Suppressor macrophage (primary cell): ENCODE measurements around the gene DIDO1.
"Not testable (repeated sequence)": the region's sequence is repeated elsewhere in the genome, so short reads cannot be mapped to it uniquely, and the experiment has no call there.

Experiments
- DNase-seq, 4 experiments: peaks; one replicate each; pipeline ENCODE4 v3.0.0-alpha.2; 2020 to 2022

Gene DIDO1

DNA sequence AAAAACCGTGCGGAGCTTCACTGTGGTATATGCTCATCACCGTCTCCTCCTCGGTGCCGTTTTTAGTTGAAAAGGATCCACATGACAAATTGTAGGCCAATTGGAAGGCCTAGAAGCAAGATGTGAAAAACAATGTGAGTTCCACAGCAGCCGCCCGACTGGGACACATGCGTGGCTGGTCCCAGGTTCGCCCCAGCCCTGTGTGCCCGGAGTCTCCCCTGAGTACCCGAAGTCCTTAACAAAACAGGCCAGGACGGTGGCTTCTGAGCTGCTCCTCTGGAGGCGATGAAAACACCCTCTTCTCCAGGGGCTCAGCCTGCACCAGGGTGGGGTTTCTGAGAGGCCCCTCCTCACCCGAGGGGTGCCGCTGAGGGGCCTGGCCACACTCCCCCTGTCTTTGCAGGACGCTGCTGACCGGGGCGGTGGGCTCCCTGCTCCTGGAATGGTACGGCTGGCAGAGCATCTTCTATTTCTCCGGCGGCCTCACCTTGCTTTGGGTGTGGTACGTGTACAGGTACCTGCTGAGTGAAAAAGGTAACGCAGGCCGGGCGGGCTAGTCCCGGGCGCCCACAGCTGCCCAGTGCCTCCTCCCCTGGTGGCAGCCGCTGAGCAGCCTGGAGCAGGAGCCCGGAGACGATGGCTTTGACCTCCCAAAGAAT is 36.0 kb upstream of the DIDO1 start:
- DNase-seq: no peak

GRCh38 chr20:62961799-62962198 is 35.5 kb upstream of the DIDO1 start:
- no peak for DNase-seq

- DNase-seq: no peak
These were observed 35.0 kb upstream of the DIDO1 start for GRCh38 chr20:62961310-62961783.

GRCh38 chr20:62960446-62961309 is 34.4 kb upstream of the DIDO1 start:
- not testable (repeated sequence) for DNase-seq

DNA sequence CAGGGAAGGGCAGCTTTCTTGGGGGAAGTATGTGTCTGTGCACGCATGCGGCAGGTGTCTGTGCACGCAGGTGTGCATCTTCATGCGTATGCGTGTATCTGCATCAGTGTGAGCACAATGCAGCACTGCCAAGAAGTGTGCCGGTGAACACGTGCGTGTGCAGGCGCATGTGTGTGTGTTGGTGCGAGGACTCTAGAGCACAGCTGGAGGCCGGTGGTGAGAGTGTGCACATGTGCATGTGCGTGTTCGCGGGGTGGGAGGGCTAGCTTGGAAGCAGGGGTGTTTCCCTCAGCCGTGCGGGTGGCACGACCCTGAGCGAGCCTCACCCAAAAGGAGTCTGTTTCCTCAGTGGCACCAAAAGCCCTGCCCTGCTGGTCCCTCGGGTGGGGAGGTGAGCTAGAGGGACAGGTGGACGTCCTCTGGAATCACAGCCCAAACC is 33.7 kb upstream of the DIDO1 start:
- DNase-seq: no peak

DNA sequence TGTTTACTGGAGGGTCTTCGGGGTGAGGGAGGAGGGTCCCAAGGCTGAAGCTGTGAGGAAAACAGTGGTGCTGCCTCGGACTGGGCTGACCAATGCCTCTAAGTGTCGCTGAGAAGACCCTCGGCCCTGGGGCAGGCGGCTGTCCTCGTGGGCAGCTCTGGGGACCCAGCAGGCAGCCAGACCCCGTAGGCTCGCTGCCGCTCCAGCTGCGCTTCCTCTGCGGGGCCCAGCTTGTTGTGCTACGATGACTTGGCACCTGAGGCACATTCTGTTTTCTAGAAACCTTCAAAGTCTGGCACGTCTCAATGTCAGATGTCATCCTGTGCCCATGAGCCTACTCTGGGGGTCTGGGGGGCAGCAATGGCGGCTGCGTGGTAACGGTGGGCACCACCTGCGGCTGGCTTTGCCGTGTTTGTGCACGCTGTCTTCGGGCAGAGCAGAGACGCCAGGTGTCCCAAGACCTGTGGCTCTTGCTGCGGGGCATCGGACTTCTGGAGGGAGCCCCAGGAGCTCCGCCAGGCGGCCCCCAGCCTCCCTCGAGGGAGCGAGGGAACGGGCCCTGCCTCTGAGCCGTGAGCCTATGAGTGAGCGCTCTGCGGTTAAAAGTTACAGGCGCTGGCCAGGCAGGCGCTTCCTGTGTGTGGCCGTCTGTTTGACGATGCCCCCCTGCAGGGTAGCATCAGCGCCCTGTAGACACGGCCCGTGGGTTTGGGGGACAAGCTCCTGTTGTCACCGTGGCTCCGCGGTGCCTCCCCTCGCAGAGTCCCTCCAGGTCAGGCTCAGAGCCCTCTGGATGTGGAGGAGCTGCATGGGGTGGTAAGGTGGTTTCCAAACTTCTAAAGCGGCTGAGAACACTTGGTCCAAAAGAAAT is 33.0 kb upstream of the DIDO1 start:
- no peak for DNase-seq

DNA sequence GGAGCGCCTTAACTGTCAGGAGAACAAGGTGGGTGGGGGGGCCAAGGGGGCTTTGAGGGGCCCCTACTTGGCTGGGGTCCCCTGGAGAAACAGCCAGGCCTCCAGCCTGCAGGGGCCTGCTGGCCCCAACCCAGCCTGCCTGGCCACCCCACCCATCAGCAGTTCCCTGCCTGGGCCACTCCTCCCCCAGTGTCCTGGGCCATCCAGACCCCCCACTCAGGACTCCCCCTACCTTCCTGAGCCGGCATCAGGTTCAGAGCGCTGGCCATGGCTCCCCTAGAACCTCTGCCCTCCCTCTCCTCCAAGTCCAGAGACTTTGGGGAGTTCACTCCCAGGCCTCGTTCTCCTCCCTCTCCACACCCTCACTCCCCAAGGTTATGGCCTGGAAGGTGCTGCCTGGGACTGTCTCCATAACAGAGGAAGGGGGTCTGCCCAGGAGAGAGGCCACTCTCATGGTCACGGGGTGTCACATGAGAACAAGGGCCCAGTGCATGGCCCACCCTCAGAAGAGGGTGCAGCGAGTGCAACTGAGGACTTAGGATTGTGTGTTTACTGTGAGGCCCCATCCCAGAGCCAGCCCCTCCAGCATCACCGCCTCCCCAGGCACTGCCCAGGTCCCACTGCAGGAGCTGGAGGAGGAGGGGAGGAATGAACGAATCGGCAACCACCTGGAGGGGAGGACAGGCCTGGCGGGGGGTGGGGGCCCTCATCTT is 32.2 kb upstream of the DIDO1 start:
- DNase-seq: no peak

- DNase-seq: no peak
These were observed 31.1 kb upstream of the DIDO1 start for GRCh38 chr20:62957136-62958117.

GRCh38 chr20:62956387-62957135 is 30.3 kb upstream of the DIDO1 start:
- peak in 1 of 4 experiments; percentile 1 for DNase-seq

DNA sequence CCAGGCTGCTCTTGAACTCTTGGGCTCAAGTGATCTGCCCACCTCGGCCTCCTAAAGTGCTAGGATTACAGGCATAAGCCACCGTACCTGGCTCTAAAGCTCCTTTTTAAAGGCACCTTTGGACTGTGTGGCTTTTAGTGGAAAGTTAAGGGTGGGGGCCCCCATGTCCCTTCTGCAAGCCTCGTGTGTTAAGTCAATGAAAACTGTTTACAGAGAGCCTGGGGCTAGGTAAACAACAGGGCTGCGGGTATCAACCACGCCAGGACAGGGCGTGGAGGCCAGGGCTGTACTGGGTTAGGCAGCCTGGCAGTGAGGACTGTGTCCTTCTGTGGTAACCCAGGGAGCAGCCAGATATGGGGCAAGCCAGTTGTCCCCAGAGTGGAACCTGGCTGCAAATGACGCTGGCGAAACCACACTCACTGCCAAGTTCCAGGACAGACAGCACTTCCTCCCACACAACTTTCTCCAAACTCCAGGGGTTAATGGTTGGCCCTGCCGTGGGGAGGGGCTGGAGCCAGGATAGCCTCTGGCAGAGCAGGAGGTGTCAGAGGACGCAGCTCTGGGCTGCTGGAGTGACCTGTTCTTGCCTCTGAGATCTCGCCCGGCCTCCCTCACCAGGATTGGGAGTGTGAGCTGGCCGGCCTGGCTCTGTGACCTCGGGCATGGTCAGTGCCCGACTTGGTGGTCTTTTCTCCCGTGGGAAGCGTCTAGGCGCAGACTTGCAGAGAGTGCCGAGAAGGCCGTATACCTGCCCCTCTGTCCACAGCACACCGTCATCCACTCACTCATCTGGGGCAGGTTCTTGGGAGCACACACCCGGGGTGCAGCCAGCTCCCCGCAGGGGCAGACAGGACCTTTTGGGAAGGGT is 29.4 kb upstream of the DIDO1 start:
- peak in 3 of 4 experiments; percentile 13 to 31 (median 16) for DNase-seq

DNA sequence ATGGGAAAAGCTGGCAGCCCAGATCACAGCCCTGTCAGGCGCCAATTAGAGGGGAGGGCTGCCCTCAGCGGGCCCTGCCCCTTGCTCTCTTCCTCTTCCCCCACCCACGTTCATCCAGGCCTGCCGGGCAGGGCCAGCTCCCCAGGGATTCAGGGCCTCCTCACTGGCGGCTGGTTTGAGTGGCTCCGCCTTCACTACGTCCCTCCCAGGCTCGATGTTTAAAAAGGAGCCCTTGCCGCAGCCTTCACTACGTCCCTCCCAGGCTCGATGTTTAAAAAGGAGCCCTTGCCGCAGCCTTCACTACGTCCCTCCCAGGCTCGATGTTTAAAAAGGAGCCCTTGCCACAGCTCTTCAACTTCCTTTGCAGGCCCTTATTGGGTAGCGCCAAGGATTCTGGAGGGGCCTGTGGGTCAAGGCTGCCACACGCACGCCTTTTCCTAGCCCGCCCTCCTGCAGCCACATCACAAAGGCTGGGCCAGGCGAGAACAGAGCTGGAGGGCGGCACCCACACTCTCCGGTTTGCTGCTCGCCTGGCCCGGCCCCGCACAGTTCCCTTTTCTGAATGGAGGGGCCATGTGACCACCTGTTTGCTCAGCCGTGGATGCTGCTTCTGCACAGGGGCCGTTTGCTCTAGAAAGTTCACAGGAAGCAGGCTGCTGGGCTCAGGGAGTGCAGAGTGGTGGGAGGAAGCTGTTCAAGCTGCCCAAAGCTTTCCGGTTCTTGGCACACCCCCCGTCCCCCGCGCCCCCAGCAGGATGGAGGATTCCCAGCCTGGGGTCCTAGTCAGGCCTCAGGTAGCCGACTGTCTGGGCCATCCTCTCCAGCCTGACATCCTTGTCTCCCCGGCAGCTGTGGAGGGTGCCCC is 27.8 kb upstream of the DIDO1 start:
- peak; percentile 94 to 97 (median 96) for DNase-seq

- DNase-seq: peak in 3 of 4 experiments; percentile 21 to 50 (median 31)
These were observed 26.9 kb upstream of the DIDO1 start for GRCh38 chr20:62952968-62953838.

DNA sequence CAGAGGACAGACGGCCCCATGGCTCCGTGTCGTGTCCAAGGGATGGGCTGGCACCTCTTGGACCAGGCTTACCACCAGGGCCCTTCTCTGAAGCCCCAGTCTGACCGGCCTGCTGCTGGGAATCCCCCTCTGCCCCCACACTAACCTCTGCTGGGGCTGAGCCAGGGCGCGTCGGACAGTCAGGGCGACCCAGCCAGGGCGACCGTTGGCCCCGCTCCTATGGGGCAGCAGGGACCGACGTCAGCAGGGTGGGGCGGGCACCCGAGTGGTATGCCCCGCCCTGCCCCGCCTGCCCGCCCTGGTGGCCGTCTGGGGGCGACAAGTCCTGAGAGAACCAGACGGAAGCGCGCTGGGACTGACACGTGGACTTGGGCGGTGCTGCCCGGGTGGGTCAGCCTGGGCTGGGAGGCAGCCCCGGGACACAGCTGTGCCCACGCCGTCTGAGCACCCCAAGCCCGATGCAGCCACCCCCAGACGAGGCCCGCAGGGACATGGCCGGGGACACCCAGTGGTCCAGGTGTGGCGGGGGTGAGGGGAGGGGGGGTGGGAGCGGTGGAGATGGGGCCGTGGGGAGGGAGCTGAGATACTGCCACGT is 26.2 kb upstream of the DIDO1 start, which contains the start of gene SLC17A9:
Gene SLC17A9, plus strand, starts transcription at position 337 of the 595 bp plus-strand sequence. Its CDS starts 122 bp downstream, at position 459.
- peak; percentile 93 to 97 (median 96) for DNase-seq

DNA sequence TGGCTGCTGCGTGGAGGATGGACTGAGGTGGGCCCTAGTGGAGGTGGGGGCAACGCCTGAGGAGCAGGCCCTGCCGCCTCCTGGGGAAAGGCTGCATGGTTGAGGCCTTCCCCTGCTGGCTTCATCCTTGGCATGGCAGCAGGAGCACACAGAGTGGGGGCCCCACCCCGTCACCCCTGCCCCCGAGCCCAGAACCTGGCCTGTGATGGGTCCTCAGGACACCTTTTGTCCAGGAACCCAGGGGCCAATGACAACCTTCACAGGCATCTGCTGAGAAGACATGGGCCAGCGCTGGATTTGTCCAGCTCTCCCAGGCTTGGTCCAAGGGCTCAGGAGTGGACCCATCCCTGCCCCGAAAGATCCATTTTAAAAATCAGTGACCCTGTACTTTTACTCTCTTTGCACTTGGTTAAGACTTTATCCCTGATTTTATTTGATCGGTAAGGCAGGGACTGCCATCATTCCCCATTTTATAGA is 25.6 kb upstream of the DIDO1 start:
- DNase-seq: no peak

DNA sequence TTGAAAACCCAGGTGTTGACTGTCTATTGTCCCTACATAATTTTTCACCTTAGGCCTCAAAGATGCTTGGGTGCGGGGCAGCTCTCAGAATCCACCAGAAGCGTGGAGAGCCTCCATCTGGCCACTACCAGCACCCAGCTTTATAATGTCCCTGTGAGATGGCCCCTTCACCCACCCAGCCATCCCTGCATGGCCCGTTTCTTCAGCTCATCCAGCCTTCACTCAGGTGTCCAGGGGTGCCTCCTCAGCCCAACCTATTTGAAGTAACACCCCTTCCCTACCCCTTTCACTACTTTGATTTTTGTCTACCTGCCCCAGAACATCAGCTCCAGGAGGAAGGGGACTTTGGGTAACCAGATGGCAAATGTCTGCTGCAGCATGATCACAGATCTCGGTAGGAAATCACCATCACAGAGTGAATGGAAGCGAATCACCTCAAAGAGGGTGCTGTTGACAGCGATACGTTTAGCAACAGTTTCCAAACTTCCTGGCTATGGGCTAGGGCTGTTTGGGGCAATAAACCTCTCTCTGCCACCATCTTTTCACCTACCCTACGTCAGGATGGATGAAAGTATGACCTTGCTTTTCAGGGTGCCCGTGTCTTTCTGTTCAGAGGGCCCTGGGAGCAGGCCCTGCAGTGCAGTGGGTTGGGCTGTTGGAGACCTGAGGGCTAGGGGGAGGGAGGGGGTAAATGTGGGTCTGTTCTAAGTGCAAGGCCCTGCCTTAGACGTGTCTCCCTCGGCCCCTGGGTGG is 25.0 kb upstream of the DIDO1 start:
- DNase-seq: peak in 1 of 4 experiments; percentile 1
